Left renal pelvis (tissue), 4 donors: Measurements from ENCODE around the gene RNU2-1. TPM values are rescaled to one million over a fixed set of nuclear protein-coding genes. Genes with fewer than 3 reads are reported as not detected.
"Not testable (repeated sequence)": the region's sequence is repeated elsewhere in the genome, so short reads cannot be mapped to it uniquely, and the experiment has no call there.

Source experiments
- DNase-seq, 4 donors: peaks; one replicate each; pipeline ENCODE4 v3.0.0-alpha.2; 2013; ENCODE audit warnings: low read depth in 4 of 4, low spot score in 3 of 4
- polyA plus RNA-seq, 4 donors: library from polyadenylated mRNA; unstranded; fragments of 120-200 nt; gene quantifications; one replicate each; pipeline ENCODE4 v1.2.1, GENCODE V29; 2013; ENCODE audit not compliant: insufficient read length in 4 of 4

Gene RNU2-1
- polyA plus RNA-seq = 1 to 10 TPM in 2 of 4 donors, not detected in 2; 1.2 to 1.9 TPM

- DNase-seq = not testable (repeated sequence)
These were observed at the start of gene RNU2-1 for GRCh38 chr17:43233877-43234276. TSS of gene RNU2-1 (minus strand) at chr17:43233977.

GRCh38 chr17:43272914-43273313 is 39.1 kb upstream of the RNU2-1 start:
- not testable (repeated sequence) for DNase-seq

GRCh38 chr17:43272483-43272882 is 38.7 kb upstream of the RNU2-1 start:
- DNase-seq = not testable (repeated sequence)

GRCh38 chr17:43270552-43271504 is 37.1 kb upstream of the RNU2-1 start:
- not testable (repeated sequence) for DNase-seq

GRCh38 chr17:43246456-43246855 is 12.7 kb upstream of the RNU2-1 start:
- not testable (repeated sequence) for DNase-seq

GRCh38 chr17:43240596-43241352 is 7.0 kb upstream of the RNU2-1 start:
- not testable (repeated sequence) for DNase-seq

GRCh38 chr17:43239597-43239996 is 5.8 kb upstream of the RNU2-1 start:
- not testable (repeated sequence) for DNase-seq

- not testable (repeated sequence) for DNase-seq
These were observed 514 bp downstream of the RNU2-1 start for GRCh38 chr17:43233263-43233662.

GRCh38 chr17:43232021-43232699 is 1.6 kb downstream of the RNU2-1 start:
- not testable (repeated sequence) for DNase-seq

- not testable (repeated sequence) for DNase-seq
These were observed 2.4 kb downstream of the RNU2-1 start for GRCh38 chr17:43231205-43232020.

- DNase-seq = not testable (repeated sequence)
These were observed 5.6 kb downstream of the RNU2-1 start, which contains the start of gene CCDC200 for GRCh38 chr17:43228020-43228782. TSS of gene CCDC200 (minus strand) at chr17:43228623. CDS start at chr17:43228554, 69 bp downstream.

GRCh38 chr17:43226393-43226792 is 7.4 kb downstream of the RNU2-1 start:
- no peak for DNase-seq

GRCh38 chr17:43224146-43224705 is 9.6 kb downstream of the RNU2-1 start:
- no peak for DNase-seq

- DNase-seq = no peak
These were observed 13.2 kb downstream of the RNU2-1 start for GRCh38 chr17:43220511-43221125.

GRCh38 chr17:43219746-43220380 is 13.9 kb downstream of the RNU2-1 start:
- DNase-seq = no peak

GRCh38 chr17:43219001-43219400 is 14.8 kb downstream of the RNU2-1 start:
- DNase-seq = no peak

GRCh38 chr17:43217614-43218087 is 16.1 kb downstream of the RNU2-1 start:
- no peak for DNase-seq
